K562 (cell line): Measurements from ENCODE around the gene CDK9. TPM values are rescaled to one million over a fixed set of nuclear protein-coding genes. Genes with fewer than 3 reads are reported as not detected.

Experiments
- C11orf30 ChIP-seq: fragments of 450-650 bp; IDR thresholded peaks from 2 replicates; pipeline ENCODE4 v1.6.1; 2016; ENCODE audit warnings: low read depth, mild to moderate bottlenecking
- CBX5 ChIP-seq: IDR thresholded peaks from 2 replicates; pipeline ENCODE4 v1.6.1; 2014; ENCODE audit warnings: low read depth, borderline replicate concordance
- FOXP1 ChIP-seq: sonication (generic); formaldehyde crosslinking; IDR thresholded peaks from 2 replicates; pipeline ENCODE4 v1.8.0; 2022; ENCODE audit warnings: mild to moderate bottlenecking, missing genetic modification reagents
- HMBOX1 ChIP-seq: sonication (generic); IDR thresholded peaks from 2 replicates; pipeline ENCODE4 v1.6.1; 2016
- JUNB ChIP-seq: fragments of 450-650 bp; formaldehyde crosslinking; conservative IDR thresholded peaks from 2 replicates; pipeline ENCODE4 v1.4.0; 2020; ENCODE audit warnings: mild to moderate bottlenecking
- KLF6 ChIP-seq: fragments of 250-450 bp; sonication (Bioruptor Pico); IDR thresholded peaks from 2 replicates; pipeline ENCODE4 v1.4.0; 2020; ENCODE audit warnings: mild to moderate bottlenecking, moderate library complexity, borderline replicate concordance
- NFE2L1 ChIP-seq: fragments of 450-650 bp; IDR thresholded peaks from 2 replicates; pipeline ENCODE4 v1.6.1; 2016; ENCODE audit warnings: missing genetic modification characterization, low read depth, mild to moderate bottlenecking, missing compliant biosample characterization, moderate library complexity, borderline replicate concordance
- NRF1 ChIP-seq, 2 experiments: fragments of 450-650 bp; IDR thresholded peaks in 1 of 2; conservative IDR thresholded peaks in 1 of 2; 2 replicates each; pipeline ENCODE4 v1.6.1; 2014; ENCODE audit warnings: mild to moderate bottlenecking in 2 of 2
- OTX1 ChIP-seq: fragments of 450-650 bp; formaldehyde crosslinking; IDR thresholded peaks from 2 replicates; pipeline ENCODE4 v1.4.0; 2022; ENCODE audit warnings: mild to moderate bottlenecking
- PATZ1 ChIP-seq: fragments of 250-450 bp; sonication (Bioruptor Pico); IDR thresholded peaks from 2 replicates; pipeline ENCODE4 v1.5.0; 2020; ENCODE audit warnings: mild to moderate bottlenecking, borderline replicate concordance
- RBBP5 ChIP-seq: fragments of 200-600 bp; sonication (generic); IDR thresholded peaks from 2 replicates; pipeline ENCODE4 v1.6.1; 2012; ENCODE audit warnings: borderline replicate concordance, mild to moderate bottlenecking, low read length, control low read depth, inconsistent platforms; ENCODE audit not compliant: insufficient read depth, poor library complexity, severe bottlenecking
- TSHZ1 ChIP-seq: fragments of 250-450 bp; sonication (Bioruptor Pico); IDR thresholded peaks from 2 replicates; pipeline ENCODE4 v1.4.0; 2020; ENCODE audit warnings: mild to moderate bottlenecking, moderate library complexity
- ZBTB7A ChIP-seq: IDR thresholded peaks from 2 replicates; pipeline ENCODE4 v1.6.1; 2011; ENCODE audit warnings: low read depth, mild to moderate bottlenecking, low read length, moderate library complexity, borderline replicate concordance; ENCODE audit not compliant: control insufficient read depth
- ZEB2 ChIP-seq: fragments of 450-650 bp; IDR thresholded peaks from 2 replicates; pipeline ENCODE4 v1.6.1; 2016
- ZNF121 ChIP-seq: sonication (generic); formaldehyde crosslinking; conservative IDR thresholded peaks from 2 replicates; pipeline ENCODE4 v1.8.0; 2022; ENCODE audit warnings: missing genetic modification reagents
- ZNF764 ChIP-seq: fragments of 250-450 bp; sonication (Bioruptor Pico); IDR thresholded peaks from 2 replicates; pipeline ENCODE4 v1.4.0; 2020; ENCODE audit warnings: low read depth, mild to moderate bottlenecking, moderate library complexity
- polyA plus RNA-seq, 8 experiments: library from polyadenylated mRNA; depleted of rRNA in 4 of 8; stranded (reverse) in 5 of 8; unstranded in 3 of 8; fragments of >200 nt; fragmentation: Nextera tagmentation in 2 of 8; fragmentation: Illumina TruSeq in 1 of 8; extraction: Ambion mirVana in 2 of 8; extraction: Trizol in 1 of 8; gene quantifications; 2 replicates each; pipeline versions ENCODE4 v1.2.1 to v1.2.3, GENCODE V29; 2011 to 2014; ENCODE audit warnings: inconsistent platforms in 1 of 8, missing spikeins in 1 of 8
- total RNA-seq, 7 experiments: library from RNA; depleted of rRNA in 6 of 7; stranded (reverse); fragments of >200 nt in 6 of 7; fragmentation: Illumina TruSeq in 2 of 7; extraction: Trizol in 2 of 7; gene quantifications; 2 replicates each; pipeline versions ENCODE4 v1.2.1 to v1.2.3, GENCODE V29; 2011 to 2021; ENCODE audit warnings: low replicate concordance in 1 of 7

Gene CDK9
- total and polyA plus RNA-seq, 9 of the 15 experiments (the other 6 are each of a cell fraction or from before 2014, with no cell fraction given): 4.2 to 78.6 (median 33.0) TPM

- TF ChIP-seq PATZ1 (CRISPR knock-in tag): no peak
- no peak for TF ChIP-seq FOXP1 (CRISPR knock-in tag)
- TF ChIP-seq ZNF121 (CRISPR knock-in tag): no peak
- TF ChIP-seq NFE2L1: no peak
- TF ChIP-seq C11orf30: no peak
- no peak for TF ChIP-seq RBBP5
- no peak for TF ChIP-seq NRF1 (conservative IDR thresholded peaks at IDR 0.05 in 1 of 2, IDR thresholded peaks at IDR 0.05 in 1 of 2)
- no peak for TF ChIP-seq JUNB (CRISPR knock-in tag)
- no peak for TF ChIP-seq OTX1
- no peak for TF ChIP-seq ZEB2
- no peak for TF ChIP-seq KLF6 (CRISPR knock-in tag)
- TF ChIP-seq TSHZ1 (CRISPR knock-in tag): no peak
- no peak for TF ChIP-seq CBX5
- TF ChIP-seq ZNF764 (CRISPR knock-in tag): no peak
- no peak for TF ChIP-seq ZBTB7A
- no peak for TF ChIP-seq HMBOX1
- TF ChIP-seq, all 486 proteins: peak for 0
Observed at GRCh38 chr9:127833555-127833954, 47.7 kb downstream of the CDK9 start (continued).
